HL-60 (cell line): ENCODE data around the gene TUBGCP3.

ENCODE experiments used
- GABPA ChIP-seq: IDR thresholded peaks from 2 replicates; pipeline ENCODE4 v1.6.1; 2012; ENCODE audit warnings: low read depth
- POLR2AphosphoS5 ChIP-seq: IDR thresholded peaks from 2 replicates; pipeline ENCODE4 v1.6.1; 2012; ENCODE audit warnings: low read depth
- REST ChIP-seq: IDR thresholded peaks from 2 replicates; pipeline ENCODE4 v1.6.1; 2012; ENCODE audit warnings: low read depth; ENCODE audit not compliant: insufficient replicate concordance
- SPI1 ChIP-seq: IDR thresholded peaks from 2 replicates; pipeline ENCODE4 v1.6.1; 2012; ENCODE audit warnings: low read depth, mild to moderate bottlenecking, borderline replicate concordance
- TF ChIP-seq, protein P1 (sequence below): IDR thresholded peaks from one replicate; pipeline ENCODE4 v1.5.1; 2011; ENCODE audit warnings: low read length, control low read depth, inconsistent platforms; ENCODE audit not compliant: insufficient read depth

DNA sequence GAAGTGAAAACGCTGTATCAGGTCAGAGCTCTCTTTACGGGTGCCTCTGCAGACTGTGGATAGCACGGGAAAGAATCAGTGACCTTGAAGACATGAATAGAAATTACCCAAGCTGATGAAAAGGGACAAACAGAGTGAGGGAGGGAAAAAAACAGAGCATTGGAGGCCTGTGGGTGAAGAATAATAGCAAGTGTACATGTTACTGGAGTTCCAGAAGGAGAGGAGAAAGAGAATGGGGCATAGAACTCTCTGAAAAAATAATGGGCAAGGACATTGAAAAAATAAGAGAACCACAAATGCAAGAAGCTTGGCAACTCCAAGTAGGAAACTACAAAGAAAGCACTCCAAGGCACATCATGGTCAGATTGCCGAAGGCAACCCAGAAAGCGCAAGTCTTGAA lies 125.5 kb downstream of the TUBGCP3 start:
- TF ChIP-seq, protein P1, sequence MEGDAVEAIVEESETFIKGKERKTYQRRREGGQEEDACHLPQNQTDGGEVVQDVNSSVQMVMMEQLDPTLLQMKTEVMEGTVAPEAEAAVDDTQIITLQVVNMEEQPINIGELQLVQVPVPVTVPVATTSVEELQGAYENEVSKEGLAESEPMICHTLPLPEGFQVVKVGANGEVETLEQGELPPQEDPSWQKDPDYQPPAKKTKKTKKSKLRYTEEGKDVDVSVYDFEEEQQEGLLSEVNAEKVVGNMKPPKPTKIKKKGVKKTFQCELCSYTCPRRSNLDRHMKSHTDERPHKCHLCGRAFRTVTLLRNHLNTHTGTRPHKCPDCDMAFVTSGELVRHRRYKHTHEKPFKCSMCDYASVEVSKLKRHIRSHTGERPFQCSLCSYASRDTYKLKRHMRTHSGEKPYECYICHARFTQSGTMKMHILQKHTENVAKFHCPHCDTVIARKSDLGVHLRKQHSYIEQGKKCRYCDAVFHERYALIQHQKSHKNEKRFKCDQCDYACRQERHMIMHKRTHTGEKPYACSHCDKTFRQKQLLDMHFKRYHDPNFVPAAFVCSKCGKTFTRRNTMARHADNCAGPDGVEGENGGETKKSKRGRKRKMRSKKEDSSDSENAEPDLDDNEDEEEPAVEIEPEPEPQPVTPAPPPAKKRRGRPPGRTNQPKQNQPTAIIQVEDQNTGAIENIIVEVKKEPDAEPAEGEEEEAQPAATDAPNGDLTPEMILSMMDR, result no peak
- no peak for TF ChIP-seq POLR2AphosphoS5
- no peak for TF ChIP-seq REST
- no peak for TF ChIP-seq GABPA
- TF ChIP-seq SPI1, result no peak
